ENCODE measurements around the gene ABCB4. TPM values are rescaled to one million over a fixed set of nuclear protein-coding genes. Genes with fewer than 3 reads are reported as not detected.
"Not testable (repeated sequence)": the region's sequence is repeated elsewhere in the genome, so short reads cannot be mapped to it uniquely, and the experiment has no call there.

Gene ABCB4
- total RNA-seq, 1 experiment from 2014 or later: 0.20 TPM

GRCh38 chr7:87465534-87465880, 10.0 kb downstream of the ABCB4 start:
- not testable (repeated sequence) for H2BK20ac ChIP-seq (ENCODE audit: low read depth, low read length, poor library complexity, severe bottlenecking); H3K27ac ChIP-seq (ENCODE audit: insufficient read length, low read depth, low read length); H3K27me3 ChIP-seq (ENCODE audit: insufficient read depth, low read length); H3K27me3 Mint-ChIP-seq (ENCODE audit: low read depth); H2AFZ ChIP-seq (ENCODE audit: low read length); H2AK5ac ChIP-seq (ENCODE audit: insufficient read length, low read length); H3K23ac ChIP-seq (ENCODE audit: insufficient read length, low read depth, low read length); H2BK15ac ChIP-seq (ENCODE audit: low read depth, low read length); H3K23me2 ChIP-seq (ENCODE audit: insufficient read length, low read depth, low read length, poor library complexity, severe bottlenecking); H3K9me3 ChIP-seq (ENCODE audit: control insufficient read depth, low read depth, low read length); H3K4ac ChIP-seq (ENCODE audit: low read depth, low read length); H4K20me1 ChIP-seq (ENCODE audit: control insufficient read depth, insufficient read depth, insufficient read length); H3T11ph ChIP-seq (ENCODE audit: low read length); H3K79me1 ChIP-seq (ENCODE audit: insufficient read depth, low read depth, low read length, poor library complexity, severe bottlenecking); H3K4me1 ChIP-seq (ENCODE audit: insufficient read depth, low read length); H3K79me2 ChIP-seq (ENCODE audit: insufficient read depth, low read length); H2BK120ac ChIP-seq (ENCODE audit: low read depth, low read length, poor library complexity, severe bottlenecking); H2BK12ac ChIP-seq (ENCODE audit: insufficient read length, low read depth, low read length); H4K8ac ChIP-seq (replicated peaks; ENCODE audit: insufficient read length, low read depth, low read length); H3K14ac ChIP-seq (ENCODE audit: insufficient read depth, low read length); H3K18ac ChIP-seq (ENCODE audit: insufficient read length, low read depth, low read length); H3K9ac ChIP-seq (ENCODE audit: extremely low read depth, insufficient read length, low read length); DNase-seq; H4K5ac ChIP-seq (ENCODE audit: insufficient read length, low read depth, low read length); H2BK5ac ChIP-seq (ENCODE audit: insufficient read length, low read length); H4K91ac ChIP-seq (ENCODE audit: insufficient read length, low read depth, low read length); H3K56ac ChIP-seq (ENCODE audit: insufficient read length, low read depth, low read length); H3K4me2 ChIP-seq (ENCODE audit: insufficient read depth, insufficient read length, low read length)
- H3K36me3 Mint-ChIP-seq (ENCODE audit: insufficient read depth in 1 of 3, low read depth in 3 of 3): peaks cover 9 to 28% (median 20%) of the 10 kb centered on the region in 3 experiments
- no CpG with 5 or more reads among the region's 7 CpGs for WGBS (ENCODE audit: extremely low coverage, insufficient read length, low lambda C conversion rate)
- peak overlapping the region; percentile 63 to 65; a peak in 2 of 5 replicates for H3K4me3 Mint-ChIP-seq
- H3K4me1 Mint-ChIP-seq: peaks cover 18 to 19% of the 10 kb centered on the region in 2 experiments
- peak overlapping the region in 2 of 3 experiments; percentile 44 to 83; a peak in 2 of 7 replicates for H3K27ac Mint-ChIP-seq
- peaks cover 21 to 26% of the 10 kb centered on the region in 2 experiments for H3K9me3 Mint-ChIP-seq
